Parathyroid adenoma (tissue), 2 donors: ENCODE results near the gene CSNK2A1.

Experiments used
- H2AFZ ChIP-seq: fragments of 300-600 bp; sonication (generic); one replicate; pipeline ENCODE4 v1.7.0; 2017; ENCODE audit warnings: antibody characterized with exemption, mild to moderate bottlenecking
- H3K27ac ChIP-seq: fragments of 300-600 bp; sonication (generic); one replicate; pipeline ENCODE4 v1.7.0; 2017
- H3K27me3 ChIP-seq: fragments of 300-600 bp; sonication (generic); one replicate; pipeline ENCODE4 v1.7.0; 2017; ENCODE audit warnings: low read length; ENCODE audit not compliant: control insufficient read depth, insufficient read depth
- H3K36me3 ChIP-seq: fragments of 300-600 bp; sonication (generic); one replicate; pipeline ENCODE4 v1.7.0; 2017; ENCODE audit warnings: low read length; ENCODE audit not compliant: control insufficient read depth, insufficient read depth
- H3K4me1 ChIP-seq: fragments of 300-600 bp; sonication (generic); one replicate; pipeline ENCODE4 v1.7.0; 2017; ENCODE audit warnings: control low read depth
- H3K4me2 ChIP-seq: fragments of 300-600 bp; sonication (generic); one replicate; pipeline ENCODE4 v1.7.0; 2017; ENCODE audit warnings: low read length
- H3K4me3 ChIP-seq: fragments of 300-600 bp; sonication (generic); one replicate; pipeline ENCODE4 v1.7.0; 2017; ENCODE audit warnings: low read depth, low read length
- H3K79me2 ChIP-seq: fragments of 300-600 bp; sonication (generic); one replicate; pipeline ENCODE4 v1.7.0; 2017; ENCODE audit warnings: control low read depth
- H3K9ac ChIP-seq: fragments of 300-600 bp; sonication (generic); one replicate; pipeline ENCODE4 v1.7.0; 2017; ENCODE audit warnings: mild to moderate bottlenecking
- H3K9me3 ChIP-seq: fragments of 300-600 bp; sonication (generic); one replicate; pipeline ENCODE4 v1.7.0; 2017; ENCODE audit warnings: low read length; ENCODE audit not compliant: control insufficient read depth
- CTCF ChIP-seq: fragments of 300-600 bp; sonication (generic); IDR thresholded peaks from one replicate; pipeline ENCODE4 v1.7.0; 2017; ENCODE audit warnings: antibody characterized with exemption, mild to moderate bottlenecking
- donor health status: primary hyperparathyroidism.

CSNK2A1 gene

GRCh38 chr20:497979-498378 lies 45.6 kb downstream of the CSNK2A1 start:
- Histone ChIP-seq H3K36me3 (no peaks in the 10 kb centered on the region), H3K27ac (no peak overlapping the region), H3K79me2 (no peaks in the 10 kb centered on the region), H3K4me2 (no peak overlapping the region), H3K9ac (no peak overlapping the region), H2AFZ (no peak overlapping the region), H3K9me3 (no peaks in the 10 kb centered on the region), H3K27me3 (no peaks in the 10 kb centered on the region), H3K4me3 (no peak overlapping the region), H3K4me1 (no peaks in the 10 kb centered on the region)
- no peak for TF ChIP-seq CTCF

- TF ChIP-seq CTCF, result no peak
- Histone ChIP-seq H3K4me1 (no peaks in the 10 kb centered on the region), H3K79me2 (no peaks in the 10 kb centered on the region), H3K36me3 (no peaks in the 10 kb centered on the region), H3K4me2 (no peak overlapping the region), H3K9ac (no peak overlapping the region), H3K4me3 (no peak overlapping the region), H2AFZ (no peak overlapping the region), H3K27ac (no peak overlapping the region), H3K9me3 (no peaks in the 10 kb centered on the region), H3K27me3 (no peaks in the 10 kb centered on the region)
Observed at GRCh38 chr20:496126-496696, 47.4 kb downstream of the CSNK2A1 start.

- H3K27ac ChIP-seq, result no peak overlapping the region
- no peaks in the 10 kb centered on the region for H3K27me3 ChIP-seq
- H3K4me1 ChIP-seq, result no peaks in the 10 kb centered on the region
- no peak overlapping the region for H3K4me3 ChIP-seq
- no peak for TF ChIP-seq CTCF
- no peaks in the 10 kb centered on the region for H3K36me3 ChIP-seq
- H2AFZ ChIP-seq, result no peak overlapping the region
- no peak overlapping the region for H3K9ac ChIP-seq
- H3K4me2 ChIP-seq, result no peak overlapping the region
- no peaks in the 10 kb centered on the region for H3K9me3 ChIP-seq
- H3K79me2 ChIP-seq, result no peaks in the 10 kb centered on the region
Observed at GRCh38 chr20:492159-492558, 51.4 kb downstream of the CSNK2A1 start.

- Histone ChIP-seq H3K4me1 (no peaks in the 10 kb centered on the region), H3K4me2 (no peak overlapping the region), H3K79me2 (no peaks in the 10 kb centered on the region), H3K27me3 (no peaks in the 10 kb centered on the region), H2AFZ (no peak overlapping the region), H3K36me3 (no peaks in the 10 kb centered on the region), H3K9me3 (no peaks in the 10 kb centered on the region), H3K27ac (no peak overlapping the region), H3K4me3 (no peak overlapping the region), H3K9ac (no peak overlapping the region)
- no peak for TF ChIP-seq CTCF
Observed at GRCh38 chr20:487655-488054, 55.9 kb downstream of the CSNK2A1 start.

GRCh38 chr20:483815-484644 lies 59.6 kb downstream of the CSNK2A1 start:
- Histone ChIP-seq H3K79me2 (no peaks in the 10 kb centered on the region), H3K27me3 (no peaks in the 10 kb centered on the region), H3K27ac (no peak overlapping the region), H2AFZ (no peak overlapping the region), H3K4me3 (no peak overlapping the region), H3K4me2 (no peak overlapping the region), H3K9ac (no peak overlapping the region), H3K4me1 (no peaks in the 10 kb centered on the region), H3K9me3 (no peaks in the 10 kb centered on the region), H3K36me3 (no peaks in the 10 kb centered on the region)
- no peak for TF ChIP-seq CTCF
